ENCODE data around the gene UGT2B10.

GRCh38 chr4:68874507-68874906 lies 58.7 kb downstream of the UGT2B10 start:
- TF ChIP-seq CTCF (IDR thresholded peaks at IDR 0.05) = no peak
- no peak for TF ChIP-seq POLR2AphosphoS5 (IDR thresholded peaks at IDR 0.05)
- TF ChIP-seq POLR2A (IDR thresholded peaks at IDR 0.05) = no peak
